Activated naive CD8-positive, alpha-beta T cell treated with anti-CD3 and anti-CD28 coated beads, Interleukin-2, amount 50 U/mL, for 16 hours (primary cell): ENCODE data around the gene DAB1.

Source experiments
- DNase-seq: peaks from one replicate; pipeline ENCODE4 v3.0.0-alpha.2; 2020; ENCODE audit warnings: low read depth, low spot score

The DAB1 gene

GRCh38 chr1:56954664-56955063 is 469.2 kb downstream of the DAB1 start:
- no peak for DNase-seq

- DNase-seq, result no peak
Measured at GRCh38 chr1:56953386-56953785, 470.5 kb downstream of the DAB1 start.

GRCh38 chr1:56952501-56952900 is 471.4 kb downstream of the DAB1 start:
- no peak for DNase-seq

GRCh38 chr1:56948403-56949023 is 475.3 kb downstream of the DAB1 start:
- DNase-seq, result no peak
